A673 (cell line): ENCODE results near the gene GCNT4. TPM values are rescaled to one million over a fixed set of nuclear protein-coding genes. Genes with fewer than 3 reads are reported as not detected.

Experiments used
- BruUV-seq: library from RNA; stranded (reverse); fragments of 400-500 nt; replicated peaks from 2 replicates; lab custom pipeline; 2021; lab: Mats Ljungman, UMichigan
- CTCF ChIA-PET: fragments of 300-600 bp; sonication (Branson Sonifier 250); formaldehyde crosslinking; loops from one replicate; lab custom pipeline; 2022; ENCODE audit warnings: antibody characterized with exemption; lab: Charles Lee
- POLR2A ChIA-PET: fragments of 300-600 bp; sonication (Branson Sonifier 250); formaldehyde crosslinking; loops from one replicate; lab custom pipeline; 2022; ENCODE audit warnings: antibody characterized with exemption; ENCODE audit not compliant: low non-redundant PET; lab: Charles Lee
- DNase-seq: peaks from one replicate; pipeline ENCODE4 v3.0.0-alpha.2; 2015; ENCODE audit warnings: low spot score
- H3K27ac ChIP-seq: fragments of 200-600 bp; sonication (generic); 2 replicates; pipeline ENCODE4 v1.5.1; 2016; ENCODE audit warnings: mixed run types, low read depth, mild to moderate bottlenecking, mixed read lengths, antibody characterized with exemption, low read length; ENCODE audit not compliant: poor library complexity, severe bottlenecking
- H3K27me3 ChIP-seq: fragments of 200-600 bp; sonication (generic); replicated peaks from 2 replicates; pipeline ENCODE4 v1.6.1; 2017; ENCODE audit warnings: mixed run types, low read depth, mild to moderate bottlenecking, mixed read lengths, antibody characterized with exemption, low read length; ENCODE audit not compliant: insufficient read depth, poor library complexity
- H3K36me3 ChIP-seq: fragments of 200-600 bp; sonication (generic); 2 replicates; pipeline ENCODE4 v1.6.1; 2016; ENCODE audit warnings: mixed run types, mild to moderate bottlenecking, mixed read lengths, antibody characterized with exemption, low read length; ENCODE audit not compliant: insufficient read depth, poor library complexity, severe bottlenecking
- H3K4me1 ChIP-seq: fragments of 200-600 bp; sonication (generic); 2 replicates; pipeline ENCODE4 v1.6.1; 2017; ENCODE audit warnings: mixed run types, mild to moderate bottlenecking, mixed read lengths, antibody characterized with exemption, low read length; ENCODE audit not compliant: insufficient read depth, poor library complexity, severe bottlenecking
- H3K4me3 ChIP-seq: fragments of 200-600 bp; sonication (generic); 2 replicates; pipeline ENCODE4 v1.5.1; 2016; ENCODE audit warnings: low read depth, mixed run types, mild to moderate bottlenecking, mixed read lengths, low read length; ENCODE audit not compliant: poor library complexity, severe bottlenecking
- H3K9me3 ChIP-seq: fragments of 200-600 bp; sonication (generic); 2 replicates; pipeline ENCODE4 v1.6.1; 2016; ENCODE audit warnings: mixed run types, low read depth, mild to moderate bottlenecking, mixed read lengths, antibody characterized with exemption, low read length; ENCODE audit not compliant: poor library complexity, severe bottlenecking
- CTCF ChIP-seq: fragments of 300-800, 200-600 bp; sonication (generic); conservative IDR thresholded peaks from 2 replicates; pipeline ENCODE4 v1.5.1; 2017; ENCODE audit warnings: low read depth, mild to moderate bottlenecking, antibody characterized with exemption, low read length, moderate library complexity, mixed read lengths
- EZH2 ChIP-seq: fragments of 200-600 bp; sonication (generic); IDR thresholded peaks from 2 replicates; pipeline ENCODE4 v1.6.1; 2017; ENCODE audit warnings: borderline replicate concordance, low read depth, mild to moderate bottlenecking, mixed read lengths, antibody characterized with exemption, low read length; ENCODE audit not compliant: poor library complexity, severe bottlenecking
- intact Hi-C: fragments of 100-400 bp; cut with micrococcal nuclease; formaldehyde crosslinking; loops from one replicate; pipeline ENCODE4 v1.10.0; 2022; ENCODE audit not compliant: unreplicated experiment
- total RNA-seq: library from RNA; stranded (reverse); gene quantifications from 2 replicates; pipeline ENCODE4 v1.2.3, GENCODE V29; 2021

GCNT4 gene
- total RNA-seq, 1 experiment from 2014 or later, result 2.5 TPM

GRCh38 chr5:75053054-75053303 is 621 bp upstream of the GCNT4 start:
- POLR2A ChIA-PET, result interaction anchor here (0.6 kb wide), 1 partner anchor 1665 kb away, joined by 4 read pairs; no protein-coding TSS in a partner anchor
- no peak for DNase-seq
- Histone ChIP-seq H3K4me1 (peaks cover 14% of the 10 kb centered on the region), H3K27me3 (peaks cover 31% of the 10 kb centered on the region), H3K36me3 (no peaks in the 10 kb centered on the region), H3K4me3 (peak overlapping the region; percentile 72), H3K27ac (peak overlapping the region; percentile 73), H3K9me3 (no peaks in the 10 kb centered on the region)
- intact Hi-C loops, result loop anchor here (5.0 to 10.0 kb wide), 2 partner anchors 284 to 378 kb away; partner anchors contain the start of gene HMGCR
- no TSS peak for BruUV-seq
- no peak for TF ChIP-seq EZH2
- TF ChIP-seq CTCF, result no peak
- CTCF ChIA-PET, result no interaction called here

- Histone ChIP-seq H3K9me3 (no peaks in the 10 kb centered on the region), H3K27ac (no peak overlapping the region), H3K36me3 (no peaks in the 10 kb centered on the region), H3K4me3 (peak overlapping the region; percentile 72), H3K27me3 (peaks cover 31% of the 10 kb centered on the region), H3K4me1 (peaks cover 14% of the 10 kb centered on the region)
- no peak for DNase-seq
- TF ChIP-seq EZH2 (no peak), CTCF (no peak)
- BruUV-seq, result no TSS peak
- CTCF ChIA-PET, result no interaction called here
- intact Hi-C loops, result loop anchor here (5.0 to 10.0 kb wide), 2 partner anchors 286 to 376 kb away; partner anchors contain the start of gene HMGCR
- POLR2A ChIA-PET, result no interaction called here
Measured at GRCh38 chr5:75051217-75051751, 1.1 kb downstream of the GCNT4 start.

- H3K4me3 ChIP-seq, result no peak overlapping the region
- peak; percentile 49 for TF ChIP-seq CTCF
- no peak for TF ChIP-seq EZH2
- no TSS peak for BruUV-seq
- H3K36me3 ChIP-seq, result no peaks in the 10 kb centered on the region
- CTCF ChIA-PET, result interaction anchor here (0.6 to 0.8 kb wide), 2 partner anchors 187 to 1112 kb away, joined by 3 to 5 read pairs; no protein-coding TSS in a partner anchor
- H3K4me1 ChIP-seq, result peaks cover 14% of the 10 kb centered on the region
- no peak overlapping the region for H3K27ac ChIP-seq
- peaks cover 31% of the 10 kb centered on the region for H3K27me3 ChIP-seq
- intact Hi-C loops, result loop anchor here (5.0 to 10.0 kb wide), 2 partner anchors 287 to 376 kb away; partner anchors contain the start of gene HMGCR
- H3K9me3 ChIP-seq, result no peaks in the 10 kb centered on the region
- DNase-seq, result peak; percentile 80
- POLR2A ChIA-PET, result no interaction called here
Measured at GRCh38 chr5:75050415-75050814, 1.9 kb downstream of the GCNT4 start.
